Psoas muscle (tissue), 8 donors: ENCODE measurements around the gene TKTL1. TPM values are rescaled to one million over a fixed set of nuclear protein-coding genes. Genes with fewer than 3 reads are reported as not detected.
A peak's percentile ranks its signal among the peaks of the same experiment; 100 is the strongest.
"Not testable (repeated sequence)": the region's sequence is repeated elsewhere in the genome, so short reads cannot be mapped to it uniquely, and the experiment has no call there.

Source experiments
- ATAC-seq, 4 donors: fragments of 200-7000 bp; cut with Tn5 transposase; one replicate each; pipeline ENCODE4 v1.9.1; 2020; ENCODE audit warnings: moderate library complexity in 3 of 4, mild to moderate bottlenecking in 2 of 4
- DNase-seq, 2 donors: peaks; one replicate each; pipeline ENCODE4 v3.0.0-alpha.2; 2020
- H3K27ac ChIP-seq: fragments of 200-600 bp; one replicate; pipeline ENCODE4 v1.8.0; 2022
- H3K27me3 ChIP-seq, 3 donors: fragments of 200-600 bp in 1 of 3; one replicate each; pipeline versions ENCODE4 v1.6.1 to v1.8.0; 2013 to 2022; ENCODE audit warnings: low read length in 2 of 3, mild to moderate bottlenecking in 2 of 3, moderate library complexity in 1 of 3; ENCODE audit not compliant: insufficient read depth in 3 of 3
- H3K36me3 ChIP-seq, 2 donors: fragments of 200-600 bp in 1 of 2; one replicate each; pipeline versions ENCODE4 v1.6.1 to v1.8.0; 2013 to 2022; ENCODE audit warnings: low read depth in 1 of 2, mild to moderate bottlenecking in 1 of 2, moderate library complexity in 1 of 2; ENCODE audit not compliant: insufficient read depth in 1 of 2
- H3K4me1 ChIP-seq: fragments of 200-600 bp; one replicate; pipeline ENCODE4 v1.8.0; 2022
- H3K4me3 ChIP-seq: fragments of 200-600 bp; one replicate; pipeline ENCODE4 v1.8.0; 2022; ENCODE audit warnings: mild to moderate bottlenecking
- H3K9me3 ChIP-seq: fragments of 200-600 bp; one replicate; pipeline ENCODE4 v1.8.0; 2022
- WGBS, 3 donors: extraction: QIAGEN DNeasy Blood & Tissue Kit; methylation state at CpG; one replicate each; pipeline versions ENCODE4 v1.1.6 to v1.1.7; 2013; 5-methylcytosine and 5-hydroxymethylcytosine counted together
- intact Hi-C, 2 donors: fragments of 100-400 bp; cut with DNase I; formaldehyde crosslinking; loops; one replicate each; pipeline versions ENCODE4 v1.11.0 to v1.14.2; 2022
- long read RNA-seq, 2 donors: library from polyadenylated mRNA; unstranded; transcript quantifications; one replicate each; pipeline ENCODE4 v2.0.0, GENCODE V29; 2021
- polyA plus RNA-seq, 3 donors: library from polyadenylated mRNA; stranded (reverse); fragments of 200-250 nt; gene quantifications; one replicate each; pipeline ENCODE4 v1.2.3, GENCODE V29; 2013
- total RNA-seq, 4 donors: library from RNA; stranded (reverse); fragmentation: NEBNext Ultra II Directional in 2 of 4; extraction: Animal tissue kit (Norgen Biotek cat#: 25700) in 2 of 4; gene quantifications; one replicate each; pipeline versions ENCODE4 v1.2.1 to v1.2.4, GENCODE V29; 2021 to 2023
- TF ChIP-seq, protein P1 (sequence below): fragments of 200-600 bp; IDR thresholded peaks from one replicate; pipeline ENCODE4 v1.8.0; 2022; ENCODE audit warnings: antibody characterized with exemption
- donor health status: healthy with polysubstance abuse.
- donor health status: DM: no; HTN: no; CAD: no; lungs with moderate emphysema.
- donor health status: Bipolar disorder and iron deficiency.
- donor health status: healthy.
- donor health status: DM: yes; HTN: yes; CAD: no.
- donor health status: DM: no; HTN: no; CAD: no.
- donor health status: DM: no; HTN: no; CAD: no.
- donor health status: DM: yes; HTN: yes; CAD: no.

The TKTL1 gene, protein sequence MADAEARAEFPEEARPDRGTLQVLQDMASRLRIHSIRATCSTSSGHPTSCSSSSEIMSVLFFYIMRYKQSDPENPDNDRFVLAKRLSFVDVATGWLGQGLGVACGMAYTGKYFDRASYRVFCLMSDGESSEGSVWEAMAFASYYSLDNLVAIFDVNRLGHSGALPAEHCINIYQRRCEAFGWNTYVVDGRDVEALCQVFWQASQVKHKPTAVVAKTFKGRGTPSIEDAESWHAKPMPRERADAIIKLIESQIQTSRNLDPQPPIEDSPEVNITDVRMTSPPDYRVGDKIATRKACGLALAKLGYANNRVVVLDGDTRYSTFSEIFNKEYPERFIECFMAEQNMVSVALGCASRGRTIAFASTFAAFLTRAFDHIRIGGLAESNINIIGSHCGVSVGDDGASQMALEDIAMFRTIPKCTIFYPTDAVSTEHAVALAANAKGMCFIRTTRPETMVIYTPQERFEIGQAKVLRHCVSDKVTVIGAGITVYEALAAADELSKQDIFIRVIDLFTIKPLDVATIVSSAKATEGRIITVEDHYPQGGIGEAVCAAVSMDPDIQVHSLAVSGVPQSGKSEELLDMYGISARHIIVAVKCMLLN
- total RNA-seq, result under 1 TPM in 3 of 4 donors, not detected in 1; 0.19 to 0.44 (median 0.26) TPM
- under 1 TPM; 0.24 to 0.52 (median 0.30) TPM for polyA plus RNA-seq
- long read RNA-seq, donor 1, partial matches to known transcripts, result 0 of 1 reads
- long read RNA-seq, donor 1, other reads (novel, unspliced or antisense), result 0 of 1 reads
- long read RNA-seq, donor 2, result 0 reads

DNA sequence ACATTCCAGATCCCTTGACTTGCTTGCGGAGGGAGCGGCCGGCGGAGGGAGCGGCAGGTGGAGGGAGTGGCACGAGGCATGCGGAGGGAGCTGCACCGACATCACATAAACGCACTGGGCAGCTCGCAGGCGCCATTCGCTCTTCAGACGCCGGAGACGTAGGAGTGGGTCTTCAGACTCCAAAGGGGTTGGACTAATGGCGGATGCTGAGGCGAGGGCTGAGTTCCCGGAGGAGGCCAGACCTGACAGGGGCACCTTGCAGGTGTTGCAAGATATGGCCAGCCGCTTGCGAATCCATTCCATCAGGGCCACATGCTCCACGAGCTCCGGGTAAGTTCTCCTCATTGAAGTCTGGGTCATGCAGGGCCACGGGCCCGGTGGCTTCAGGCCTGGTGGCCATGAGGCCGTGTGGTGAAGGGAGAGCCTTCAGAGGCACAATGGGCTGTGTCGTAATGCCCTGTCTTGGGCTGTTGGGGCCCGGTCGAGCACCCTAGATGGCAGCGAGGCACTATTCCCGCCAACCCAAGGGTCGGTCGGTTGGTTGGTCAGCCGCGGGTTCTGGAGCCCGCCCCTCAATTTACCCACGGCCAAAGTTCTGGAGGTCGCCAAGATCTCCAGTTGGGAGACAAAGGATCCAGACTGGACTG is at the start of gene TKTL1:
TSS of gene TKTL1 (plus strand) at position 132 of the 647 bp plus-strand sequence. CDS start at position 197, 65 bp downstream.
- H3K27me3 ChIP-seq, result no peaks in the 10 kb centered on the region
- H3K36me3 ChIP-seq, result no peaks in the 10 kb centered on the region
- intact Hi-C loops, result no loop called here
- DNase-seq (no peak), ATAC-seq (no peak)
- no peaks in the 10 kb centered on the region for H3K9me3 ChIP-seq
- TF ChIP-seq, protein P1, sequence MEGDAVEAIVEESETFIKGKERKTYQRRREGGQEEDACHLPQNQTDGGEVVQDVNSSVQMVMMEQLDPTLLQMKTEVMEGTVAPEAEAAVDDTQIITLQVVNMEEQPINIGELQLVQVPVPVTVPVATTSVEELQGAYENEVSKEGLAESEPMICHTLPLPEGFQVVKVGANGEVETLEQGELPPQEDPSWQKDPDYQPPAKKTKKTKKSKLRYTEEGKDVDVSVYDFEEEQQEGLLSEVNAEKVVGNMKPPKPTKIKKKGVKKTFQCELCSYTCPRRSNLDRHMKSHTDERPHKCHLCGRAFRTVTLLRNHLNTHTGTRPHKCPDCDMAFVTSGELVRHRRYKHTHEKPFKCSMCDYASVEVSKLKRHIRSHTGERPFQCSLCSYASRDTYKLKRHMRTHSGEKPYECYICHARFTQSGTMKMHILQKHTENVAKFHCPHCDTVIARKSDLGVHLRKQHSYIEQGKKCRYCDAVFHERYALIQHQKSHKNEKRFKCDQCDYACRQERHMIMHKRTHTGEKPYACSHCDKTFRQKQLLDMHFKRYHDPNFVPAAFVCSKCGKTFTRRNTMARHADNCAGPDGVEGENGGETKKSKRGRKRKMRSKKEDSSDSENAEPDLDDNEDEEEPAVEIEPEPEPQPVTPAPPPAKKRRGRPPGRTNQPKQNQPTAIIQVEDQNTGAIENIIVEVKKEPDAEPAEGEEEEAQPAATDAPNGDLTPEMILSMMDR, result no peak
- H3K27ac ChIP-seq, result no peak within 1 kb of the TSS
- WGBS, 3 donors, result 95 to 97% (median 96%) methylated on average over 31 to 37 of the region's 37 CpGs
- H3K4me3 ChIP-seq, result no peak within 1 kb of the TSS
- no peaks in the 10 kb centered on the region for H3K4me1 ChIP-seq

DNA sequence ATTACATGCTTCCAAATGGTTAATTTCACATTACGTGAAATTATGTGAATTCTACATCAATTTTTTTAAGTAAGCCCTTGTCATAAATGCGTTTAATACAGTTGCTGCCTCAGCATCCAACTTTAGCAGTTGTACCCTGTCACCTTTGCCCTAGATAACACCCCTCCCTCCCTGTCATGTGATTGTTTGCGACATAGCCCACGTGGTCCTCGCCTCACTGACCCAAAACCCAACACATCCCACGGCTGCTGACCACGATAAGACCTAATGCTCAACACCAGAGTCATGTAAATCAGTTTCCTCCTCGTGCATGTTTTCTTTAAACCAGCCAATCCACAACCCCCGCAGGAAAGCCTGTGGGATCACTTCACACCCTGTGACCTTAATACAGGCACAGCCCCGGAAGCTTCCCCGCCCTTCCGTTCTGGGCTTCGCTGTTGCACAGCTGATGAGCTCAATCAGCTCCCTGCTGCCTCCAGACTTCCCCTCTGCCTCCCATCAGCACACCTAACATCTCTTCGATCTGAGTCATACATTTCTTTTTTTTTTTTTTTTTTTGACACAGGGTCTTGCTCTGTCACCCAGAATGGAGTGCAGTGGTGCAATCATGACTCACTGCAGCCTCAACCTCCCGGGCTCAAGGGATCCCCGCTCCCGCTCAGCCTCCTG is 48.1 kb upstream of the TKTL1 start:
- H3K4me1 ChIP-seq, DNase-seq, H3K4me3 ChIP-seq, intact Hi-C loops, H3K27ac ChIP-seq, H3K9me3 ChIP-seq, H3K36me3 ChIP-seq, H3K27me3 ChIP-seq: not testable (repeated sequence)
- peak in 3 of 4 donors; percentile 78 to 79 (median 78) for ATAC-seq
- no CpG with 5 or more reads among the region's 17 CpGs for WGBS, 3 donors

DNA sequence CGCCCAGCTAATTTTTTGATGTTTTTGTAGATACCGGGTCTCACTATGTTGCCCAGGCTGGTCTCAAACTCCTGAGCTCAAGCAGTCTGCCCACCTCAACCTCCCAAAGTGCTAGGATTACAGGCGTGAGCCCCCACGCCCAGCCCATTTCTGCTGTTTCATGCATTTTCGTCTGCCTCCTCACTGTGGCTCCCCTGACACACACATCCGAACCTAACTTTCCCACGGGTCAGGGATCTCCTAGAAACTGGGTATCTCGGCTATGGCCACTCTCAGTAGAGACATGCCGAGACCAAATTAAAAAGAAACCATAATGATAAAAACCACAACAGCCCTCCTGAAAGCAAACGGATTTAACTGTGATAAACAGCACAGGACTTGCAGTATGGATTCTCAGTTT is 47.5 kb upstream of the TKTL1 start:
- H3K27me3 ChIP-seq, ATAC-seq, H3K27ac ChIP-seq, H3K4me1 ChIP-seq, H3K4me3 ChIP-seq, H3K36me3 ChIP-seq, H3K9me3 ChIP-seq, intact Hi-C loops, DNase-seq: not testable (repeated sequence)
- no CpG with 5 or more reads among the region's 10 CpGs for WGBS, 3 donors

DNA sequence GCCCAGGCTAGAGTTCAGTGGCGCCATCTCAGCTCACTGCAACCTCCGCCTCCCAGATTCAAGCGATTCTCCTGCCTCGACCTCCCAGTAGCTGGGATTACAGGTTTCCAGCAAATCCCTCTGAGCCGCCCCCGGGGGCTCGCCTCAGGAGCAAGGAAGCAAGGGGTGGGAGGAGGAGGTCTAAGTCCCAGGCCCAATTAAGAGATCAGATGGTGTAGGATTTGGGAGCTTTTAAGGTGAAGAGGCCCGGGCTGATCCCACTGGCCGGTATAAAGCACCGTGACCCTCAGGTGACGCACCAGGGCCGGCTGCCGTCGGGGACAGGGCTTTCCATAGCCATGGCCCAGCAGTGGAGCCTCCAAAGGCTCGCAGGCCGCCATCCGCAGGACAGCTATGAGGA is 38.3 kb upstream of the TKTL1 start, which contains the start of gene OPN1MW3:
TSS of gene OPN1MW3 (plus strand) at position 301 of the 400 bp plus-strand sequence. CDS start at position 339, 38 bp downstream.
- H3K4me3 ChIP-seq, intact Hi-C loops, H3K27me3 ChIP-seq, ATAC-seq, H3K9me3 ChIP-seq, H3K4me1 ChIP-seq, DNase-seq, H3K27ac ChIP-seq, H3K36me3 ChIP-seq: not testable (repeated sequence)
- no CpG with 5 or more reads among the region's 17 CpGs for WGBS, 3 donors

DNA sequence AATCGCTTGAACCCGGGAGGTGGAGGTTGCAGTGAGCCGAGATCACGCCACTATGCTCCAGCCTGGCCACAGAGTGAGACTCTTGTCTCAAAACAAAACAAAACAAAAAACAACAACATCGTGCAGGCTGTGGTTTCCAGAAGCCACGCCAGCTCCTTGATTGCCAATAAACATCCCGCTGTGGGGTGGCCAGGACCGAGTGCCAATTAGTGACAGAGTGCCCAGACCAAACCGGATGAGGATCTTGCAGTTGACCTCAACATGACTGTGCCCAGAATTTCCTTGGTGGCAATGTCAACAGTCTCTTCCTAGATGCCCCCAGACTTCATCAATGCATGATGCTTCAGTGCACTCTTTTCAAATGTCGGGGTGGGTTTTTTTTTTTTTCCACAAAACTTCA is 36.9 kb upstream of the TKTL1 start:
- ATAC-seq, H3K27me3 ChIP-seq, H3K4me3 ChIP-seq, H3K36me3 ChIP-seq, DNase-seq, H3K4me1 ChIP-seq, H3K27ac ChIP-seq, intact Hi-C loops, H3K9me3 ChIP-seq: not testable (repeated sequence)
- WGBS, 3 donors, result no CpG with 5 or more reads among the region's 10 CpGs

DNA sequence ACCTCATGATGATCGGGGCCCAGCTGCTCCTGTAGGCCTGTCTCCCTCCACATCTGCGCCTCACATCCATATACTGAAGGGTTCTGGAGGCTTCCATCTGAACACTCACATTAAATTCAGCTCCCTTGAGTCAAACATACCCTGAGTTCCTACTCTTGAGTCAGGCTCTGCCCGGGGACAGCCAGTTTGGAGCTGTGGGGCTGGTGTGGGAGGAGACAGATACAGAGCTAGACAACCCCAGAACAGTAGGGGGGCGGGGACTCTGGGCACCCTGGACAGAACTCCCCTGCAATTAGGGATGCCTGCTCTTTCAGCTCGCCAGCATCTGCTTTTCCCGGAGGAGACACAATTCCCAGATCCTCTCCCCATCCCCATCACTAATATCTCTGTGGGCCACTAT is 32.5 kb upstream of the TKTL1 start:
- H3K27ac ChIP-seq, H3K36me3 ChIP-seq, H3K4me3 ChIP-seq, intact Hi-C loops, H3K27me3 ChIP-seq, H3K4me1 ChIP-seq, ATAC-seq, H3K9me3 ChIP-seq, DNase-seq: not testable (repeated sequence)
- no CpG with 5 or more reads among the region's 6 CpGs for WGBS, 3 donors

DNA sequence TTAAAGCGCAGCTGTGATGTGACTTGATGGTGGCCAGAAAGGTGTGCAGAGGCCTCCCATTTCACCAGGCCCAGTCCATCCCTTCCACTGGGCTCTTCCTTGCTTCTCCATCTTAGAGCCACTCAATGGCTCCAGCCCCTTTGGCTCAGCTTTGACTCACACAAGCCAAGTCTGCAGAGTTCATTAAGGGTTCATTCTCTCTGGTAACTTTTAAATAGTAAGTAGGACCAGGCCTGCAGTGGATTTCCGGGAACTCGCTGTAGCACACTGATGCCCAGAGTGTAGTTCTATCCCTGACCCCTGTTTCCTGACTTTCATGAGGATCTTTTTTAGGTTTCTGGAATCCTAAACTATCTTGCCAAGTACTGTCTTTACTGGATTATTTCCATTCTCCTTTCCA is 26.4 kb upstream of the TKTL1 start:
- H3K27me3 ChIP-seq, H3K36me3 ChIP-seq, H3K27ac ChIP-seq, intact Hi-C loops, H3K4me3 ChIP-seq, DNase-seq, H3K9me3 ChIP-seq, ATAC-seq, H3K4me1 ChIP-seq: not testable (repeated sequence)
- WGBS, 3 donors, result no CpG with 5 or more reads among the region's 3 CpGs

DNA sequence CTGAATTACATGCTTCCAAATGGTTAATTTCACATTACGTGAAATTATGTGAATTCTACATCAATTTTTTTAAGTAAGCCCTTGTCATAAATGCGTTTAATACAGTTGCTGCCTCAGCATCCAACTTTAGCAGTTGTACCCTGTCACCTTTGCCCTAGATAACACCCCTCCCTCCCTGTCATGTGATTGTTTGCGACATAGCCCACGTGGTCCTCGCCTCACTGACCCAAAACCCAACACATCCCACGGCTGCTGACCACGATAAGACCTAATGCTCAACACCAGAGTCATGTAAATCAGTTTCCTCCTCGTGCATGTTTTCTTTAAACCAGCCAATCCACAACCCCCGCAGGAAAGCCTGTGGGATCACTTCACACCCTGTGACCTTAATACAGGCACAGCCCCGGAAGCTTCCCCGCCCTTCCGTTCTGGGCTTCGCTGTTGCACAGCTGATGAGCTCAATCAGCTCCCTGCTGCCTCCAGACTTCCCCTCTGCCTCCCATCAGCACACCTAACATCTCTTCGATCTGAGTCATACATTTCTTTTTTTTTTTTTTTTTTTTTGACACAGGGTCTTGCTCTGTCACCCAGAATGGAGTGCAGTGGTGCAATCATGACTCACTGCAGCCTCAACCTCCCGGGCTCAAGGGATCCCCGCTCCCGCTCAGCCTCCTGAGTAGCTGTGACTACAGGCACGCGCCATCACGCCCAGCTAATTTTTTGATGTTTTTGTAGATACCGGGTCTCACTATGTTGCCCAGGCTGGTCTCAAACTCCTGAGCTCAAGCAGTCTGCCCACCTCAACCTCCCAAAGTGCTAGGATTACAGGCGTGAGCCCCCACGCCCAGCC is 10.9 kb upstream of the TKTL1 start:
- H3K4me1 ChIP-seq, H3K9me3 ChIP-seq, H3K27me3 ChIP-seq, H3K36me3 ChIP-seq, DNase-seq, intact Hi-C loops, H3K27ac ChIP-seq, H3K4me3 ChIP-seq: not testable (repeated sequence)
- peak in 3 of 4 donors; percentile 70 to 75 (median 72) for ATAC-seq
- no CpG with 5 or more reads among the region's 23 CpGs for WGBS, 3 donors

DNA sequence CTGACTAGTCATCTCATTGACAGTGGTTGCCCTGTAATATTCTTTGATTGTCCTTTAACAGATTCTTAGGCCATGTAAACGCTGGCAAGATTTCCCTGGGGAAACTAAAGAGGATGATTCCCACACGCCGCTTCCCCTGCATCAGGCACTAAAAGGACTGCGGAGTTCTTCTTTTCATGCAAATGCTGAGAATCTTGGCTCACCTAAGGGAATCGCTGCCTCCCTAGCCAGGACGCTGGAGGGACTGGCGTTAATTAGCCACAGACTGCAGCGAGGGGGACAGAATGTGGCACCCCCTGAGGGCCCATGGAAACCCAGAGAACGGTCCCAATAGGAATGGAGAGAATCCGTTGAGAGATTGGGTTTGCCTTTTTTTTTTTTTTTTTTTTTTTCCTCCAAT is 9.2 kb upstream of the TKTL1 start:
- DNase-seq, H3K4me1 ChIP-seq, H3K27ac ChIP-seq, H3K36me3 ChIP-seq, intact Hi-C loops, H3K4me3 ChIP-seq, H3K9me3 ChIP-seq, ATAC-seq, H3K27me3 ChIP-seq: not testable (repeated sequence)
- WGBS, 3 donors, result no CpG with 5 or more reads among the region's 10 CpGs
